Transverse colon (tissue), 4 donors: Measurements from ENCODE around the gene PBLD.

ENCODE experiments used
- EP300 ChIP-seq: sonication (generic); formaldehyde crosslinking; IDR thresholded peaks from one replicate; pipeline ENCODE4 v1.6.1; 2017; ENCODE audit warnings: antibody characterized with exemption, low read depth
- POLR2A ChIP-seq: fragments of 450-650 bp; IDR thresholded peaks from one replicate; pipeline ENCODE4 v1.6.1; 2016; ENCODE audit warnings: antibody characterized with exemption, mild to moderate bottlenecking, moderate library complexity
- POLR2AphosphoS5 ChIP-seq, 3 donors: sonication (generic); formaldehyde crosslinking; IDR thresholded peaks; one replicate each; pipeline ENCODE4 v1.6.1; 2016; ENCODE audit warnings: antibody characterized with exemption in 3 of 3
- TF ChIP-seq, protein P1 (sequence below), 5 experiments: fragments of 200-600 bp in 3 of 5; fragments of 450-650 bp in 2 of 5; sonication (generic) in 3 of 5; IDR thresholded peaks; 1 replicate in 2 of 5; 2 replicates in 3 of 5; pipeline ENCODE4 v1.5.1; 2016 to 2017; ENCODE audit warnings: antibody characterized with exemption in 5 of 5, inconsistent platforms in 3 of 5, mild to moderate bottlenecking in 2 of 5, moderate library complexity in 1 of 5

DNA sequence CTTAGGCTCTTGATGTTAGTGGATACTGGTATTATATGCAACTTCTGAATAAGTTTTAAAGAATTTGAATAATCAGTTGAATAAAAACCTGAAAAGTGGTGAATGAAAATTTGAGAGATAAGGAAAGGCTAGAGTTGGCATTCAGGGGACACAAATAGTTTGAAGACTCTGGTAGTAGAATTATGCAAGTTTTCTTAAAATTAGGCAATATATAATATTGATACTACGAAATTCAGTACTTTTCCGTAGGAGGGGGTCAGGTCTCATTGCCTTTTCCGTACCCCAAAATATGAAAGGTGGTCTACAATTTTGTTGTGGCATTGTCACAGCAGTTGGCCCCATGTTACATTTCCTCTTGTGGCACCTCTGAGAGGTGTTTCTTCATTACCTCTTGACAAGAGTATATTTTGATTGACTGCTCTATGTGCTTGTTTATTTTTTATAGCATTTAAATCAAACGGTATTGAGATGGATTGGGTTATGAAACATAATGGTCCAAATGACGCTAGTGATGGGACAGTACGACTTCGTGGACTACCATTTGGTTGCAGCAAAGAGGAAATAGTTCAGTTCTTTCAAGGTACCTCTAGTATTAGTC, 4.1 kb upstream of the PBLD start:
- TF ChIP-seq, protein P1, sequence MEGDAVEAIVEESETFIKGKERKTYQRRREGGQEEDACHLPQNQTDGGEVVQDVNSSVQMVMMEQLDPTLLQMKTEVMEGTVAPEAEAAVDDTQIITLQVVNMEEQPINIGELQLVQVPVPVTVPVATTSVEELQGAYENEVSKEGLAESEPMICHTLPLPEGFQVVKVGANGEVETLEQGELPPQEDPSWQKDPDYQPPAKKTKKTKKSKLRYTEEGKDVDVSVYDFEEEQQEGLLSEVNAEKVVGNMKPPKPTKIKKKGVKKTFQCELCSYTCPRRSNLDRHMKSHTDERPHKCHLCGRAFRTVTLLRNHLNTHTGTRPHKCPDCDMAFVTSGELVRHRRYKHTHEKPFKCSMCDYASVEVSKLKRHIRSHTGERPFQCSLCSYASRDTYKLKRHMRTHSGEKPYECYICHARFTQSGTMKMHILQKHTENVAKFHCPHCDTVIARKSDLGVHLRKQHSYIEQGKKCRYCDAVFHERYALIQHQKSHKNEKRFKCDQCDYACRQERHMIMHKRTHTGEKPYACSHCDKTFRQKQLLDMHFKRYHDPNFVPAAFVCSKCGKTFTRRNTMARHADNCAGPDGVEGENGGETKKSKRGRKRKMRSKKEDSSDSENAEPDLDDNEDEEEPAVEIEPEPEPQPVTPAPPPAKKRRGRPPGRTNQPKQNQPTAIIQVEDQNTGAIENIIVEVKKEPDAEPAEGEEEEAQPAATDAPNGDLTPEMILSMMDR (IDR thresholded peaks at IDR 0.05), result no peak
- no peak for TF ChIP-seq POLR2A
- TF ChIP-seq POLR2AphosphoS5 (IDR thresholded peaks at IDR 0.05), result no peak
- no peak for TF ChIP-seq EP300
